DND-41 (cell line): ENCODE data around the gene LFNG.

Experiments used
- ATAC-seq: fragments of 200-7000 bp; cut with Tn5 transposase; 3 replicates; pipeline ENCODE4 v1.9.1; 2021; ENCODE audit warnings: low read depth; ENCODE audit not compliant: insufficient read depth
- DNase-seq: peaks from one replicate; pipeline ENCODE4 v3.0.0-alpha.2; 2020
- H2AFZ ChIP-seq: 2 replicates; pipeline ENCODE4 v1.6.0; 2012; ENCODE audit warnings: low read depth, low read length
- H3K27ac ChIP-seq: 2 replicates; pipeline ENCODE4 v1.5.1; 2012; ENCODE audit warnings: low read length, inconsistent platforms
- H3K27me3 ChIP-seq: fragments of 200-600 bp; sonication (generic); 2 replicates; pipeline ENCODE4 v1.6.0; 2012; ENCODE audit warnings: low read length, mild to moderate bottlenecking, inconsistent platforms; ENCODE audit not compliant: insufficient read depth, poor library complexity
- H3K36me3 ChIP-seq: 2 replicates; pipeline ENCODE4 v1.5.1; 2012; ENCODE audit warnings: low read length, inconsistent platforms; ENCODE audit not compliant: insufficient read depth
- H3K4me1 ChIP-seq: 2 replicates; pipeline ENCODE4 v1.5.1; 2012; ENCODE audit warnings: mild to moderate bottlenecking, low read length; ENCODE audit not compliant: insufficient read depth
- H3K4me2 ChIP-seq: 2 replicates; pipeline ENCODE4 v1.6.0; 2012; ENCODE audit warnings: mild to moderate bottlenecking, moderate library complexity, low read length, inconsistent platforms; ENCODE audit not compliant: insufficient read depth
- H3K4me3 ChIP-seq, 2 experiments: fragments of 200-600 bp in 1 of 2; shearing (Covaris generic) in 1 of 2; 2 replicates each; pipeline ENCODE4 v1.5.1; 2012 to 2016; ENCODE audit warnings: inconsistent platforms in 2 of 2, low read length in 2 of 2, mild to moderate bottlenecking in 2 of 2, low read depth in 1 of 2, moderate library complexity in 1 of 2
- H3K79me2 ChIP-seq: 2 replicates; pipeline ENCODE4 v1.6.0; 2012; ENCODE audit warnings: low read length, inconsistent platforms; ENCODE audit not compliant: insufficient read depth
- H3K9ac ChIP-seq: 2 replicates; pipeline ENCODE4 v1.6.0; 2012; ENCODE audit warnings: low read depth, mild to moderate bottlenecking, inconsistent platforms, low read length, moderate library complexity
- H3K9me3 ChIP-seq: 2 replicates; pipeline ENCODE4 v1.5.1; 2012; ENCODE audit warnings: low read length, moderate library complexity, mild to moderate bottlenecking, inconsistent platforms; ENCODE audit not compliant: insufficient read depth, severe bottlenecking
- H4K20me1 ChIP-seq: 2 replicates; pipeline ENCODE4 v1.6.0; 2012; ENCODE audit warnings: low read length; ENCODE audit not compliant: insufficient read depth
- EZH2 ChIP-seq: IDR thresholded peaks from 3 replicates; pipeline ENCODE4 v1.6.1; 2012; ENCODE audit warnings: borderline replicate concordance, low read depth, mild to moderate bottlenecking, moderate library complexity, low read length, inconsistent platforms; ENCODE audit not compliant: severe bottlenecking
- TF ChIP-seq, protein P1 (sequence below): IDR thresholded peaks from 2 replicates; pipeline ENCODE4 v1.5.1; 2012; ENCODE audit warnings: borderline replicate concordance, low read length, moderate library complexity, mild to moderate bottlenecking; ENCODE audit not compliant: poor library complexity, severe bottlenecking; ENCODE audit errors: extremely low read depth

The LFNG gene

DNA sequence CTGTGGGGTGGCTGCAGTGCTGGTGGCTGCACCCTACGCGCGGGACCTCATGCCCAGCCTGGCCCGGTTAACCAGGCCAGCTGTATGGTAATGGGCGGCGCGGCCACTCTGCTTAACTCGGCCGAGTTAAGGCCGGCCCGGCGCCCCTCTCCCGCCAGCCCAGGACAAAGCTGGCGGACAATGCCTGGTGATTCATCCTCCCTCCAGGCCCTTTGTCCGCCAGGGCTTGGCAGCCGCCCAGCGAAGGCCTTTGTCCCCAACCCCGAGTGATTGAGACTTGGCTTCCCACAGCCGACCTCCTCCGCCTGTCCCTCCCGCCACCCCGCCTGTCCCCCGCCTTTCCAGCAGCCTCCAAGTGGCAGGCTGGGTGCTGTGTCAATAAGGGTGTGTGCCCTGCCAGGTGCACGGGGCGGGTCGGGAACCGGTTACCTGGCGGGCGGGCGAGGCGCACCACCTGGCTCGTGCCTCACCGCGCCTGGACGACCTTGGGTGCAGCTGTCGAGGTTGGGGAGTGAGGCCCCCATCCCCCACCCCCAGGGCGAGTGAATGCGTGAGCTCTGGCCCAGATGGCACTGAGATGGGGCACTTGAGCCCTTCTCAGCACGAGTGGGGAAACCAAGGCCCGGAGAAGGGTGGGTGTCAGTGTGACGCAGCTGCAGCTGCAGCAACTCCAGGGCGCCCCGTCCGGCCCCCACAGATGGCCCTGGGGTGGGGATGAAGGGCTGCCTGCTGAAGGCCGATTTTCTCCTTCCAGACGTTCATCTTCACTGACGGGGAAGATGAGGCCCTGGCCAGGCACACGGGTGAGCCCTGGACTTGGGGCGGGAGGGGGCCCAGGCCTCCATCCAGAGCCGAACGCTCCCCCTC lies 4.6 kb downstream of the LFNG start:
- Histone ChIP-seq H3K79me2 (no peaks in the 10 kb centered on the region), H3K4me2 (no peak overlapping the region), H3K4me1 (peaks cover 33% of the 10 kb centered on the region), H3K27ac (no peak overlapping the region), H3K9ac (no peak overlapping the region), H3K36me3 (no peaks in the 10 kb centered on the region), H3K9me3 (no peaks in the 10 kb centered on the region), H4K20me1 (peaks cover 19% of the 10 kb centered on the region), H3K27me3 (peaks cover 8% of the 10 kb centered on the region), H3K4me3 (no peak overlapping the region), H2AFZ (no peak overlapping the region)
- DNase-seq (no peak), ATAC-seq (no peak)
- TF ChIP-seq, protein P1, sequence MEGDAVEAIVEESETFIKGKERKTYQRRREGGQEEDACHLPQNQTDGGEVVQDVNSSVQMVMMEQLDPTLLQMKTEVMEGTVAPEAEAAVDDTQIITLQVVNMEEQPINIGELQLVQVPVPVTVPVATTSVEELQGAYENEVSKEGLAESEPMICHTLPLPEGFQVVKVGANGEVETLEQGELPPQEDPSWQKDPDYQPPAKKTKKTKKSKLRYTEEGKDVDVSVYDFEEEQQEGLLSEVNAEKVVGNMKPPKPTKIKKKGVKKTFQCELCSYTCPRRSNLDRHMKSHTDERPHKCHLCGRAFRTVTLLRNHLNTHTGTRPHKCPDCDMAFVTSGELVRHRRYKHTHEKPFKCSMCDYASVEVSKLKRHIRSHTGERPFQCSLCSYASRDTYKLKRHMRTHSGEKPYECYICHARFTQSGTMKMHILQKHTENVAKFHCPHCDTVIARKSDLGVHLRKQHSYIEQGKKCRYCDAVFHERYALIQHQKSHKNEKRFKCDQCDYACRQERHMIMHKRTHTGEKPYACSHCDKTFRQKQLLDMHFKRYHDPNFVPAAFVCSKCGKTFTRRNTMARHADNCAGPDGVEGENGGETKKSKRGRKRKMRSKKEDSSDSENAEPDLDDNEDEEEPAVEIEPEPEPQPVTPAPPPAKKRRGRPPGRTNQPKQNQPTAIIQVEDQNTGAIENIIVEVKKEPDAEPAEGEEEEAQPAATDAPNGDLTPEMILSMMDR = no peak

DNA sequence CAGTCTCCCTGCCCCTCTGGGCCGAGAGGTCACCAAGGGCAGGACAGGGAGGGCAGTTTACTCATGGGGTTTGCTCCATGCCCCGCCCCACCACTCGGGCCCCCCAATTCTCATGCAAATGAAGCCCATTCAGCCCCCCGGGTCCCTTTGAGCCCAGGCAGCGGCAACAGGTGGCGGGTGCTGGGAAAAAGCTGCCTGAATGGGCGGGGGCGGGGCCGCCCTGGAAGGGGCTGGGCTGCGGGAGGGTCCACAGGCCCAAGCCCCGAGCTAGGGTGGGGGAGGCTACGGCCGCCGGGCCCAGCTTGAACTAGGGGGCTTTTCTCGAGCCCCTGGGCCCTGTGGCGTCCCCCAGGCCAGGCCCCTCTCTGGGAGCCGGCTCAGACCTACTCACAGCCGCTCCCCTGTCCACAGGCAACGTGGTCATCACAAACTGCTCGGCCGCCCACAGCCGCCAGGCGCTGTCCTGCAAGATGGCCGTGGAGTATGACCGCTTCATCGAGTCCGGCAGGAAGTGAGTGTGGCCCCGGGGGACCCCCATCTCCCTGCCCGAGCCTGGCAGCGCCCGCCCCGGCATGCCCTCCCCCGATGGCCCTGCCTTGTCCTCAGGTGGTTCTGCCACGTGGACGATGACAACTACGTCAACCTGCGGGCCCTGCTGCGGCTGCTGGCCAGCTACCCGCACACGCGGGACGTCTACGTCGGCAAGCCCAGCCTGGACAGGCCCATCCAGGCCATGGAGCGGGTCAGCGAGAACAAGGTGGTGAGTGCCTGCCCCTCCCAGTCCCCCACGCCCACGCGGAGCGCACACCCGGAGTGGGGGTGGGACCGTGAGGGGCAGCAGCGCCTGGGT lies 5.5 kb downstream of the LFNG start:
- DNase-seq = no peak
- peaks cover 32% of the 10 kb centered on the region for H3K4me1 ChIP-seq
- no peak for TF ChIP-seq EZH2
- TF ChIP-seq, protein P1 = no peak
- H3K9ac ChIP-seq = no peak overlapping the region
- peaks cover 7% of the 10 kb centered on the region for H3K27me3 ChIP-seq
- H3K4me2 ChIP-seq = no peak overlapping the region
- H3K36me3 ChIP-seq = no peaks in the 10 kb centered on the region
- no peaks in the 10 kb centered on the region for H3K79me2 ChIP-seq
- H2AFZ ChIP-seq = no peak overlapping the region
- no peak overlapping the region for H3K4me3 ChIP-seq
- H3K9me3 ChIP-seq = no peaks in the 10 kb centered on the region
- H3K27ac ChIP-seq = no peak overlapping the region
- no peak for ATAC-seq
- H4K20me1 ChIP-seq = peaks cover 19% of the 10 kb centered on the region

DNA sequence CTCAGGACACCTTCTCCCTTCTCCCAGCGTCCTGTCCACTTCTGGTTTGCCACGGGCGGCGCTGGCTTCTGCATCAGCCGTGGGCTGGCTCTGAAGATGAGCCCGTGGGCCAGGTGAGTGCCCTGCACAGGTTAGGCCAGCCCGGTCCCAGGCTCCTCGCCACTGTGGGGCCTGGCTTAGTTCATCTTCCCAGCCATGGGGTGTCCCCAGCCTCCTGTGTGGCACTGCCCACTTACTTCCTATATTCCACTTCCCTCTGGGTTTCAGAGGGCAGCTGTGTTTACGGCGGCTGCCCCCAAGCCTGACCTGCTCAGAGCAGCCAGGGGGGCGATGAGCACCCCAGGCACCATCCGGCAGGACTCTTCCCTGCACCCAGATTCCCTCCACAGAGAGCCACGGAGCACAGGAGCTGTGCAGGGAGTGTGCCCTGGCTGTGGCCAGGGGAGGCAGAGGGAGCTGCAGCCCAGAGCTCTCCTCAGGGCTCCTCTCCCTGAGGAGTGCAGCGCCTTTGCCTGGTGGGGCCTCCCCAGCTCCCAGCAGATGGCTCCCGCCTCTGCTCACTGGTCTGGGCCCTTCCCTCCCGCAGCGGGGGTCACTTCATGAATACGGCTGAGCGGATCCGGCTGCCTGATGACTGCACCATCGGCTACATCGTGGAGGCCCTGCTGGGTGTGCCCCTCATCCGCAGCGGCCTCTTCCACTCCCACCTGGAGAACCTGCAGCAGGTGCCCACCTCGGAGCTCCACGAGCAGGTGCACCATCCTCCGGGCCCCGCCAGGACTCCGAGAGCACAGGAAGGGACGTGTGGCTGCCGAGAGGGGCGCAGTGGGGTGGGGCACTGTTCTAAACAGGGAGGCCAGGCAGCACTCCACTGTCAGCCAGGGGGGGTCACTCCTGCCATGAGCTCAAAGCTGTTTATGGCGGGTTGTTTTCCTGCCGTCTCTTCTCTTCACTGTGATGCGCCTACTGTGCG lies 6.4 kb downstream of the LFNG start:
- Histone ChIP-seq H3K36me3 (no peaks in the 10 kb centered on the region), H4K20me1 (peaks cover 11% of the 10 kb centered on the region; the same call in 1 of the 2 replicates), H3K79me2 (no peaks in the 10 kb centered on the region), H3K9ac (no peak overlapping the region), H2AFZ (no peak overlapping the region), H3K9me3 (no peaks in the 10 kb centered on the region), H3K4me1 (peaks cover 33% of the 10 kb centered on the region), H3K4me3 (no peak overlapping the region), H3K27me3 (no peaks in the 10 kb centered on the region), H3K4me2 (no peak overlapping the region), H3K27ac (no peak overlapping the region)
- DNase-seq (no peak), ATAC-seq (no peak)
- TF ChIP-seq, protein P1 = no peak
- no peak for TF ChIP-seq EZH2
